Endodermal cell (in vitro differentiated cells): ENCODE data around the gene FEM1B. TPM values are rescaled to one million over a fixed set of nuclear protein-coding genes. Genes with fewer than 3 reads are reported as not detected.
"Not testable (repeated sequence)": the region's sequence is repeated elsewhere in the genome, so short reads cannot be mapped to it uniquely, and the experiment has no call there.

Source experiments
- DNase-seq: peaks from one replicate; pipeline ENCODE4 v3.0.0-alpha.2; 2017
- H3K27ac ChIP-seq: 2 replicates; pipeline ENCODE4 v1.5.1; 2013; ENCODE audit warnings: mild to moderate bottlenecking, low read depth, low read length, moderate library complexity
- H3K27me3 ChIP-seq: 2 replicates; pipeline ENCODE4 v1.6.1; 2013; ENCODE audit warnings: mild to moderate bottlenecking, low read length, moderate library complexity; ENCODE audit not compliant: insufficient read depth, control insufficient read depth, poor library complexity, severe bottlenecking
- H3K36me3 ChIP-seq: 2 replicates; pipeline ENCODE4 v1.7.0; 2013; ENCODE audit warnings: mild to moderate bottlenecking, low read length, moderate library complexity; ENCODE audit not compliant: control insufficient read depth, insufficient read depth
- H3K4me1 ChIP-seq: one replicate; pipeline ENCODE4 v1.7.0; 2013; ENCODE audit warnings: low read length; ENCODE audit not compliant: control insufficient read depth, insufficient read depth
- H3K4me3 ChIP-seq: 2 replicates; pipeline ENCODE4 v1.5.1; 2013; ENCODE audit warnings: mild to moderate bottlenecking, low read length, moderate library complexity
- H3K9ac ChIP-seq: 2 replicates; pipeline ENCODE4 v1.6.1; 2013; ENCODE audit warnings: mild to moderate bottlenecking, low read length, moderate library complexity; ENCODE audit not compliant: poor library complexity, severe bottlenecking; ENCODE audit errors: extremely low read depth
- H3K9me3 ChIP-seq: 2 replicates; pipeline ENCODE4 v1.6.1; 2013; ENCODE audit warnings: mild to moderate bottlenecking, low read length, moderate library complexity; ENCODE audit not compliant: control insufficient read depth
- H3K27ac Mint-ChIP-seq: 2 replicates; pipeline ENCODE4 v1.8.0; 2020; ENCODE audit warnings: mixed read lengths
- H3K27me3 Mint-ChIP-seq: 2 replicates; pipeline ENCODE4 v1.8.0; 2021; ENCODE audit warnings: mild to moderate bottlenecking, mixed read lengths; ENCODE audit not compliant: insufficient read depth
- H3K36me3 Mint-ChIP-seq: 2 replicates; pipeline ENCODE4 v1.8.0; 2020; ENCODE audit warnings: low read depth, mixed read lengths
- H3K4me1 Mint-ChIP-seq: 2 replicates; pipeline ENCODE4 v1.8.0; 2020; ENCODE audit warnings: mixed read lengths
- H3K4me3 Mint-ChIP-seq: 2 replicates; pipeline ENCODE4 v1.8.0; 2020; ENCODE audit warnings: mild to moderate bottlenecking, moderate library complexity, mixed read lengths
- H3K9me3 Mint-ChIP-seq: 2 replicates; pipeline ENCODE4 v1.8.0; 2020; ENCODE audit warnings: mild to moderate bottlenecking, mixed read lengths
- WGBS, 2 experiments: methylation state at CpG; one replicate each; pipeline versions ENCODE4 v1.1.5 to v1.1.7; 2013; ENCODE audit warnings: missing lambda C conversion rate in 2 of 2, mixed read lengths in 1 of 2; ENCODE audit not compliant: insufficient coverage in 1 of 2, insufficient read length in 1 of 2; 5-methylcytosine and 5-hydroxymethylcytosine counted together
- total RNA-seq, 2 donors: library from RNA; stranded (reverse); fragmentation: NEBNext Ultra II Directional in 1 of 2; extraction: Animal tissue kit (Norgen Biotek cat#: 25700) in 1 of 2; gene quantifications; 2 replicates in 1 of 2; 3 replicates in 1 of 2; pipeline ENCODE4 v1.2.1, GENCODE V29; 2021
- TF ChIP-seq, protein P1 (sequence below): fragments of 200-600 bp; sonication (generic); conservative IDR thresholded peaks from 2 replicates; pipeline ENCODE4 v1.5.0; 2021; ENCODE audit warnings: antibody characterized with exemption, mild to moderate bottlenecking

Gene FEM1B
- total RNA-seq, 2 donors from 2014 or later, result 65.4 to 67.9 TPM

GRCh38 chr15:68232449-68232848, 45.1 kb upstream of the FEM1B start:
- Histone ChIP-seq H3K36me3 (no peaks in the 10 kb centered on the region), H3K27ac (no peak overlapping the region), H3K4me3 (no peak overlapping the region), H3K9ac (no peak overlapping the region), H3K9me3 (no peaks in the 10 kb centered on the region), H3K27me3 (no peaks in the 10 kb centered on the region), H3K4me1 (peaks cover 8% of the 10 kb centered on the region)
- Mint-ChIP-seq H3K27me3 (peaks cover 13% of the 10 kb centered on the region), H3K36me3 (no peaks in the 10 kb centered on the region), H3K9me3 (no peaks in the 10 kb centered on the region), H3K27ac (no peak overlapping the region), H3K4me3 (no peak overlapping the region), H3K4me1 (peaks cover 31% of the 10 kb centered on the region)
- TF ChIP-seq, protein P1, sequence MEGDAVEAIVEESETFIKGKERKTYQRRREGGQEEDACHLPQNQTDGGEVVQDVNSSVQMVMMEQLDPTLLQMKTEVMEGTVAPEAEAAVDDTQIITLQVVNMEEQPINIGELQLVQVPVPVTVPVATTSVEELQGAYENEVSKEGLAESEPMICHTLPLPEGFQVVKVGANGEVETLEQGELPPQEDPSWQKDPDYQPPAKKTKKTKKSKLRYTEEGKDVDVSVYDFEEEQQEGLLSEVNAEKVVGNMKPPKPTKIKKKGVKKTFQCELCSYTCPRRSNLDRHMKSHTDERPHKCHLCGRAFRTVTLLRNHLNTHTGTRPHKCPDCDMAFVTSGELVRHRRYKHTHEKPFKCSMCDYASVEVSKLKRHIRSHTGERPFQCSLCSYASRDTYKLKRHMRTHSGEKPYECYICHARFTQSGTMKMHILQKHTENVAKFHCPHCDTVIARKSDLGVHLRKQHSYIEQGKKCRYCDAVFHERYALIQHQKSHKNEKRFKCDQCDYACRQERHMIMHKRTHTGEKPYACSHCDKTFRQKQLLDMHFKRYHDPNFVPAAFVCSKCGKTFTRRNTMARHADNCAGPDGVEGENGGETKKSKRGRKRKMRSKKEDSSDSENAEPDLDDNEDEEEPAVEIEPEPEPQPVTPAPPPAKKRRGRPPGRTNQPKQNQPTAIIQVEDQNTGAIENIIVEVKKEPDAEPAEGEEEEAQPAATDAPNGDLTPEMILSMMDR, result no peak
- WGBS, 2 experiments, result 97 to 100% methylated on average over 2 to 6 of the region's 6 CpGs
- no peak for DNase-seq

GRCh38 chr15:68232937-68233336, 44.6 kb upstream of the FEM1B start:
- no peak overlapping the region for H3K27ac Mint-ChIP-seq
- Histone ChIP-seq H3K9ac (no peak overlapping the region), H3K9me3 (no peaks in the 10 kb centered on the region), H3K4me3 (no peak overlapping the region), H3K36me3 (no peaks in the 10 kb centered on the region), H3K4me1 (peaks cover 8% of the 10 kb centered on the region), H3K27me3 (no peaks in the 10 kb centered on the region), H3K27ac (no peak overlapping the region)
- no peak overlapping the region for H3K4me3 Mint-ChIP-seq
- 92 to 100% methylated on average over 3 to 5 of the region's 6 CpGs for WGBS, 2 experiments
- H3K4me1 Mint-ChIP-seq, result peaks cover 27% of the 10 kb centered on the region
- DNase-seq, result no peak
- H3K9me3 Mint-ChIP-seq, result no peaks in the 10 kb centered on the region
- TF ChIP-seq, protein P1, result no peak
- peaks cover 13% of the 10 kb centered on the region for H3K27me3 Mint-ChIP-seq
- H3K36me3 Mint-ChIP-seq, result no peaks in the 10 kb centered on the region

DNA sequence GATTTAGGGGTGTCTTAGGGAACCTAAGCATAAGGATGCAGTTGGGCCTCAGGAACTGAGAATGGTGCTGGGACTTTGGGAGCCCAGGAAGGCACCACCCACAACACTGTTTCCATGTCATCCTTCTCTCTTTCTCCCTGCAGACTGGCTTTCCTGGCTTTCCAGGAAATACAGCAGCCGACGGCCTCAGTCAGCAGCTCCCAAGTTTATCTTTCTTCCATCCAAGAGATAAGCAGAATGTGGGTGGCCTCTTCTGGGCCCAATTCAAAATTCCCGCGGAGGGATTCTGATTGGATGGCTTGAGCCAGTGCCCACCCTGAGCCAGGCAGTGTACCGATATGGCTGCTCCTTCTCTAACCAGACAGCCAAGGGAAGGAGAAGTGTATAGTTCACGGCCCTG, 43.5 kb upstream of the FEM1B start:
- no peak overlapping the region for H3K27ac ChIP-seq
- H3K36me3 ChIP-seq, result no peaks in the 10 kb centered on the region
- Mint-ChIP-seq H3K27ac (no peak overlapping the region), H3K36me3 (no peaks in the 10 kb centered on the region), H3K27me3 (peaks cover 13% of the 10 kb centered on the region), H3K9me3 (no peaks in the 10 kb centered on the region), H3K4me1 (peaks cover 19% of the 10 kb centered on the region), H3K4me3 (no peak overlapping the region)
- peak; percentile 50 for DNase-seq
- no peak overlapping the region for H3K9ac ChIP-seq
- no peak overlapping the region for H3K4me3 ChIP-seq
- no peaks in the 10 kb centered on the region for H3K27me3 ChIP-seq
- 79 to 100% methylated on average over 2 to 6 of the region's 6 CpGs for WGBS, 2 experiments
- no peaks in the 10 kb centered on the region for H3K9me3 ChIP-seq
- peaks cover 8% of the 10 kb centered on the region for H3K4me1 ChIP-seq
- TF ChIP-seq, protein P1, result no peak

DNA sequence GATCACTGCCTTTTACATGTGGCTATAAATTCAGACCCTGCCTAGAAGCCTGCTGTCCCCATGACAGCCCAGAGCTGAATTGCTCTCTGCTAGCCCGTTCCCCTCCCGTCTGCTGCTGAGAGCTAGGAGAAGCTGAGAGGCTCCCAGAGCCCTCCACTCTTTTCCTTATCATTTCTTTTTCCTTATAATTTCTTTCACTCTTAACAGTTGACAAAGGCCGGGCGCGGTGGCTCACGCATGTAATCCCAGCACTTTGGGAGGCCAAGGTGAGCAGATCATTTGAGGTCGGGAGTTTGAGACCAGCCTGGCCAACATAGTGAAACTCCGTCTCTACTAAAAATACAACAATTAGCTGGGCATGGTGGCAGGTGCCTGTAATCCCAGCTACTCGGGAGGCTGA, 43.0 kb upstream of the FEM1B start:
- H3K27ac Mint-ChIP-seq, DNase-seq, H3K4me3 Mint-ChIP-seq, H3K9ac ChIP-seq, H3K27ac ChIP-seq, H3K9me3 Mint-ChIP-seq, H3K9me3 ChIP-seq, H3K36me3 Mint-ChIP-seq, H3K27me3 ChIP-seq, H3K36me3 ChIP-seq, H3K4me1 ChIP-seq, H3K4me3 ChIP-seq: not testable (repeated sequence)
- Mint-ChIP-seq H3K27me3 (peaks cover 13% of the 10 kb centered on the region), H3K4me1 (peaks cover 19% of the 10 kb centered on the region)
- WGBS, 2 experiments, result 86 to 90% methylated on average over 5 to 9 of the region's 9 CpGs
